GM18909 (cell line): Measurements from ENCODE around the gene PTGER2.

ENCODE experiments used
- ATAC-seq: cut with Tn5 transposase; IDR thresholded peaks from one replicate; pipeline ENCODE4 v1.9.1; 2021; ENCODE audit warnings: mild to moderate bottlenecking; ENCODE audit not compliant: unreplicated experiment, poor library complexity

PTGER2 gene

GRCh38 chr14:52304248-52304904, 9.7 kb upstream of the PTGER2 start:
- ATAC-seq = no peak

- no peak for ATAC-seq
Measured at GRCh38 chr14:52305014-52305413, 9.1 kb upstream of the PTGER2 start.

DNA sequence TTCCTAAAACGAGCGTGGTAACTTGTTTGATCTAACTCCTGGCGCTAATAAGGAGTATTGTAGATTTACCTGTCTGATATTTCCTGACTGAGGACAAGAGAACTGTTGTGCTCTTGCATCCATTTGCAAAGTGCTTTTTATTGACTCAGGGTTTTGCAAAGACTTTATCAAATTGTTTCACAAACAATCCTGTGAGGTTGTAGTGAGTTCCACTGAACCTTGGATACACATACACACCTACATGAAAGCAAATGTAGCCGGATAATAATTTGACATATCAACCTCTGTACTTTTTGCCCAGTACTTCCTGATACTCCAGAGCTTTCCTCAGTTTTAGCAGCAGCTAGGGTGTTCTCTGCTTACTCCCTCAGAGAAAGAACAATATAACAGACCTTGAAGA, 6.7 kb upstream of the PTGER2 start:
- ATAC-seq = no peak

- no peak for ATAC-seq
Measured at GRCh38 chr14:52307905-52308304, 6.2 kb upstream of the PTGER2 start.

GRCh38 chr14:52310541-52310940, 3.6 kb upstream of the PTGER2 start:
- no peak for ATAC-seq

GRCh38 chr14:52312931-52313355, 1.2 kb upstream of the PTGER2 start:
- ATAC-seq = no peak

GRCh38 chr14:52313462-52313861, 650 bp upstream of the PTGER2 start:
- ATAC-seq = no peak

DNA sequence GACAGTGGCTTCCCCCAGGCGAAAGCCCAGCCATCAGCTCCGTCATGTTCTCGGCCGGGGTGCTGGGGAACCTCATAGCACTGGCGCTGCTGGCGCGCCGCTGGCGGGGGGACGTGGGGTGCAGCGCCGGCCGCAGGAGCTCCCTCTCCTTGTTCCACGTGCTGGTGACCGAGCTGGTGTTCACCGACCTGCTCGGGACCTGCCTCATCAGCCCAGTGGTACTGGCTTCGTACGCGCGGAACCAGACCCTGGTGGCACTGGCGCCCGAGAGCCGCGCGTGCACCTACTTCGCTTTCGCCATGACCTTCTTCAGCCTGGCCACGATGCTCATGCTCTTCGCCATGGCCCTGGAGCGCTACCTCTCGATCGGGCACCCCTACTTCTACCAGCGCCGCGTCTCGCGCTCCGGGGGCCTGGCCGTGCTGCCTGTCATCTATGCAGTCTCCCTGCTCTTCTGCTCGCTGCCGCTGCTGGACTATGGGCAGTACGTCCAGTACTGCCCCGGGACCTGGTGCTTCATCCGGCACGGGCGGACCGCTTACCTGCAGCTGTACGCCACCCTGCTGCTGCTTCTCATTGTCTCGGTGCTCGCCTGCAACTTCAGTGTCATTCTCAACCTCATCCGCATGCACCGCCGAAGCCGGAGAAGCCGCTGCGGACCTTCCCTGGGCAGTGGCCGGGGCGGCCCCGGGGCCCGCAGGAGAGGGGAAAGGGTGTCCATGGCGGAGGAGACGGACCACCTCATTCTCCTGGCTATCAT, 663 bp downstream of the PTGER2 start:
- ATAC-seq = peak; percentile 42

- no peak for ATAC-seq
Measured at GRCh38 chr14:52315355-52315718, 1.2 kb downstream of the PTGER2 start.

DNA sequence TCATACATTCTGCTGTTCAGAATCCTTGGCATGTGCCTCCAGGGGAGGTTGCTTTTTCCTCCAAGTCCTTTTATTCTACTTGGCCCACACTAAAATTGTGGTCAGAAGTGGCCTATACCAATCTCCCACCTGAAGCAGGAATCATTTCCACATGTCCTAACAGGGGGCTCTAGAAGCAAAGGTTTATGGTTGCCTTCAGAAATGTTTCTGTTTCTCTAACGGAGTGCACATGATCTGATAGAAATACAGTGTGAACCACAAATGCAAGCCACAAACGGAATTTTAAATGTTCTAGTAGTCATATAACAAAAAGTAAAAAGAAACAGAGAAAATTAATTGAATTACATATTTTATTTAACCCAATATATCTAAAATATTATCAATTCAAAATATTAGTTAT, 4.0 kb downstream of the PTGER2 start:
- no peak for ATAC-seq

DNA sequence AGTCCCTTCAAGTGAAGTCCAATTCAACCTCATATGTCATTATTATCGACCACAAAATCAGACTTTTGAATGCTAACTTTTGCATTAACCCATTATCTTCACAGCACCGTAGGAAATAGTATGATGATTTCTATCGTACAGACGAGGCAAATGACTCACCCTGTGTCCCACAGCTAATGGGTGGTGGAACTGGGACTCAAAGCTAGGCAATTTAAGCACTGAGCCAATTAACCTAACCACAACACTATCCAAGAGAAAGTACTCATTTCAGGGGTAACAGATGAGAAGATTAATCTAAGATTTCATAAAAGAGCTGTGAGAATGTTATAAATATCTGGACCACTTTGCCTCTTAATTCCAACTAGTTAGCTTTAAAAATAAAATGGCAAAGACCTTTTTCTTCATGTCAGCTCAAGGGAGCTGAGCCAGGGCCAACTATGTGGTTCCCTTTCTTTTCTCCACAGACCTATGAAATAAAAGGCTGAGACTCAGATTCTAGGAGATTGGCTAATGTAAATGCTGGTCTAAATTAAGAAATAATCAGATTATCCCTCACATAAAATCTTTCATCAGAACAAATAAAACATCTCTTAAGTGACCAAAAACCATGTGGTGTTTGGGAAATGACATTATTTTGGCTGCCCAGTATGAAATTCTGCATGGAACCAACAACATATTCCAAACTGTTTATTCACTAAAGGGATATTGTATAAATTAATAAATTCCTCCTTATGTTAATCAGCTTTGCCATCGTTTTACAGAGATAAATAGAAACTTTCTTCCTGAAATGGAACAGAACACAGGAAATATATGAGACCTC, 4.9 kb downstream of the PTGER2 start:
- ATAC-seq = no peak

DNA sequence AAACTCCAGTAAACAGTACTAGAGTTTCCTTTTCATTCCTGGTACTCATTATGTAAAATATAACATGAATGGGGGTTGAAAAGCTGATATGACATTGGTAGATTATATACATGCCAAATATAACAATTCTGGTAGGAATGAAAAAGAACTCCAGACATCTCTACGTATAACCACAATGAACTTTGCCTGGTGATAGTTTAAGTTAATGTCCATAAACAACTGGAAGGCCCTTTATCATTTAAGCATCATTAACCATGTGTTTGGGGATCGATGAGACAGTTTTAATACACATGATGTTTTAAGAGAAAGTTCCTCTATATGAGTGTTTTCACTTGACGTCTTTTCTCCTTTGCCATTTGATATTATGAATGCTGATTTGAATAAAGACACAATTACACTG, 5.8 kb downstream of the PTGER2 start:
- ATAC-seq = no peak

GRCh38 chr14:52325126-52325525, 11.0 kb downstream of the PTGER2 start:
- ATAC-seq = peak; percentile 98

DNA sequence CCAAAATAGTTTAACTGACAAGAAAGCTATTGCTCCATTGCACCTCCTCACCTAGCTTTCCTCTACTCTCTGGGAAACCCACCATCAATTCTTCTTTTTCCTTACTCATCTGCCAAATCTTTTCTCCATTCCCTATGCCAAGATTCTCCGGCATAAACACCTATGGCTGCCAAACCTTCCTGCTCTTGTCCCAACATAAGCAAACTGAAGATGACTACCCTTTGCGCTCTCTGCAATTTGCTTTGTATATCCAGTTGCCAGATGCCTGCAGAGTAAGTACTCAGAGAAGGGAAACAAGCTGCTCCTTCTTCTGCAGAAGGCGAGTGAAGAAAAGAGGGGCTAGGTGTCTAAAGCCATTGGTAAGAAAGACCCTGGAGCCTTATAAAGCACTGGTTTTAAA, 11.5 kb downstream of the PTGER2 start:
- no peak for ATAC-seq

DNA sequence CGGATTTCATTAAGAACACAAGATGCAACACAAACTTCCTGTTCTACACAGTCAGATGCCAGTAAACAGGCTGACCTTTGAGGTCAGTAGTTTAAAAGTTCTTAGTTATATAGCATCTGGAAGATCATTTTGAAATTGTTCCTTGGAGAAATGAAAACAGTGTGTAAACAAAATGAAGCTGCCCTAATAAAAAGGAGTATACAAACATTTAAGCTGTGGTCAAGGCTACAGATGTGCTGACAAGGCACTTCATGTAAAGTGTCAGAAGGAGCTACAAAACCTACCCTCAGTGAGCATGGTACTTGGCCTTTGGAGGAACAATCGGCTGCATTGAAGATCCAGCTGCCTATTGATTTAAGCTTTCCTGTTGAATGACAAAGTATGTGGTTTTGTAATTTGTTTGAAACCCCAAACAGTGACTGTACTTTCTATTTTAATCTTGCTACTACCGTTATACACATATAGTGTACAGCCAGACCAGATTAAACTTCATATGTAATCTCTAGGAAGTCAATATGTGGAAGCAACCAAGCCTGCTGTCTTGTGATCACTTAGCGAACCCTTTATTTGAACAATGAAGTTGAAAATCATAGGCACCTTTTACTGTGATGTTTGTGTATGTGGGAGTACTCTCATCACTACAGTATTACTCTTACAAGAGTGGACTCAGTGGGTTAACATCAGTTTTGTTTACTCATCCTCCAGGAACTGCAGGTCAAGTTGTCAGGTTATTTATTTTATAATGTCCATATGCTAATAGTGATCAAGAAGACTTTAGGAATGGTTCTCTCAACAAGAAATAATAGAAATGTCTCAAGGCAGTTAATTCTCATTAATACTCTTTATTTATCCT, 13.5 kb downstream of the PTGER2 start:
- ATAC-seq = no peak

DNA sequence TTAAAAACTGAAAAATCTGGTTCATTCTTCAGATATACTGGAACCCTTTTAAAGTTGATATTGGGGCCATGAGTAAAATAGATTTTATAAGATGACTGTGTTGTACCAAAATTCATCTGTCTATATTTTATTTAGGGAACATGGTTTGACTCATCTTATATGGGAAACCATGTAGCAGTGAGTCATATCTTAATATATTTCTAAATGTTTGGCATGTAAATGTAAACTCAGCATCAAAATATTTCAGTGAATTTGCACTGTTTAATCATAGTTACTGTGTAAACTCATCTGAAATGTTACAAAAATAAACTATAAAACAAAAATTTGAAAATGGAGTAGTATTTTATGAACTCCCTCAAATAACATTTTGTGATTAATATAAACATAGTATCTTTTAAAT, 14.2 kb downstream of the PTGER2 start:
- ATAC-seq = no peak

DNA sequence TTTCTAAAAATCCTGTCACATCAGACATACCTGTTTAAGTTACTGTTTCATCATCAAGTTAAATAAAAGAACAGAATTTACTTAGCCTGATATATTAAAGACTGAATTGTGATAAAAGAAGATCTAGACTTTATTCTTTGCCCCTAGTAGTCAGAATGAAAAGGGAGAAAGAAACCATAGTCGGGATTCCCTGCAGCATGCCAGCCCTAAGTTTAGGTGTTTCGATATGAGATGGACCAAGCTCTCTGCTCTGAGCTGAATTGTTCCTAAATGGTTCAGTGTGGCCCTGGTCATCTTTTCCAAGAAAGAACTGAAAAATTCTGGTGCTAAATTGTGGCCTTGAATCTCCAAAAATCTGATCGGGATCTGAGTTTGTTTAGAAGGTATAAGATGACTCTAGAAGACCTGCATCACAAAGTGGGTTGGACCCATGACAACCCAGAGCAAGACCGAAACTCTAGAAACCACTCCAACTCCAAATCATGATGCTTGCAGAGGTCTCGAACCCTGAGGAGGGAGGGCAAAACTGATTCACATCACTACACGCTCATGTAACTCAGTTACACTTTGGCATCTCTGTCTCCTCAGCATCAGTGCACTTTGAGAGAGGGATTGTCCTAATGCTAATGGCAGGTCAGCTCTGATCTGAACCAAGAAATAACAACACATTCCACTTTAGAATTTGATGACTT, 15.7 kb downstream of the PTGER2 start:
- no peak for ATAC-seq

DNA sequence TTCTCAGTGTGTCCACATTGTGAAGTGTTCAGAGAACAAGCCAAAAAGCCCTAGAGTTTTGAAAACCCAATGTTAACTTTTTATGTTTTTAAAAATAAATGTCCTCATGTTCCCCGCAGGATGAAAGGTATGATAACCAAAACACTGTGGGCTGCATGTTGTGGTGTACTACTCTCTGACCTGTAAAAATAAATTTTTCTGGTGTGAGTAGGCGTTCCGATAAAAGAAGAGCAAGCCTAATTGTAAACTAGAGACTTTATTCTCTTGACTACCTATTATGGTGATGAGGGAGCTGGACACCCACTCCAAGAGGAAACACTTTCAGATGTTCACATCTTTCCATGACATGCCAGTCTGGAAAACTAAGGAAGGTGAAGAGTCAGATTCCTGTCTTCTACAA, 18.2 kb downstream of the PTGER2 start:
- no peak for ATAC-seq

DNA sequence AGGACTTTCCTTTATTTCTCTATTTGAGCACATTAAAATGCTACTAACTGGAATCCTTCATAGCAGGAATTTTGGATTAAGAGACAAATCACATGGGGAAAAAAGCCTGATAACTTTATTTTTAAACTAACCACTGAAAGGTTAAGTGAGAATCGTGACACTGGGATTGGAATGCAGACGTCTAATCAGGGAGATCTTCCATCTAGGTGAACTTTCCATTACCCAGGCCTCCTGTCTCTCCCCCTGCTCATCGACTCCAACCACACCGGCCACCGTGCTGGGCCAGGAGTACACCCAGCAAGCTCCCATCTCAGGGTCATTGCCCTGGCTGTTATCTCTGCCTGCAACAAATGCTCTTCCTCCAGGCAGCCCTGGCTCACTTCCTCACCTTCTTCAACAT, 19.0 kb downstream of the PTGER2 start:
- ATAC-seq = no peak
